ENCODE measurements around the gene SCFD2.

DNA sequence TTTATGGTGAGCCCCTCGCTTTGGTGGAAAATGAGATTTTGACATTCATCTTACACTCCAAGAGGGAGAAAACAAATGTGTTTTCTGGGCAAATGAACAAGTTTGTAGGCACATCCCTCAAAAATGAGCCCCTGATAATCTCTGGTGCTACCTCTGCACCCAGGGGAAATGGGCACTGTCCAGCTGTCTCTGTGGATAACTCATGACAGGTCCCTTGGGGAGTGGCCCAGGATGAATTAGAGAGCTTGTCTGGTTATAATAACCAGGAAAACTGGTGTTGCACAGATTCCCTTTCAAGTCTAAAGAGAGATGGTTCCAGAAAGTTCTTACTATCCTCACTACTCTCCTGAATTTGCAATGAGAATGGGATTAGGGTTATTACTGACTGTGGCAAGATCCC is 496.2 kb downstream of the SCFD2 start:
- TF ChIP-seq, protein P1, sequence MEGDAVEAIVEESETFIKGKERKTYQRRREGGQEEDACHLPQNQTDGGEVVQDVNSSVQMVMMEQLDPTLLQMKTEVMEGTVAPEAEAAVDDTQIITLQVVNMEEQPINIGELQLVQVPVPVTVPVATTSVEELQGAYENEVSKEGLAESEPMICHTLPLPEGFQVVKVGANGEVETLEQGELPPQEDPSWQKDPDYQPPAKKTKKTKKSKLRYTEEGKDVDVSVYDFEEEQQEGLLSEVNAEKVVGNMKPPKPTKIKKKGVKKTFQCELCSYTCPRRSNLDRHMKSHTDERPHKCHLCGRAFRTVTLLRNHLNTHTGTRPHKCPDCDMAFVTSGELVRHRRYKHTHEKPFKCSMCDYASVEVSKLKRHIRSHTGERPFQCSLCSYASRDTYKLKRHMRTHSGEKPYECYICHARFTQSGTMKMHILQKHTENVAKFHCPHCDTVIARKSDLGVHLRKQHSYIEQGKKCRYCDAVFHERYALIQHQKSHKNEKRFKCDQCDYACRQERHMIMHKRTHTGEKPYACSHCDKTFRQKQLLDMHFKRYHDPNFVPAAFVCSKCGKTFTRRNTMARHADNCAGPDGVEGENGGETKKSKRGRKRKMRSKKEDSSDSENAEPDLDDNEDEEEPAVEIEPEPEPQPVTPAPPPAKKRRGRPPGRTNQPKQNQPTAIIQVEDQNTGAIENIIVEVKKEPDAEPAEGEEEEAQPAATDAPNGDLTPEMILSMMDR (IDR thresholded peaks at IDR 0.05; ENCODE audit: extremely low read depth in 1 of 2, insufficient read depth in 1 of 2, low read depth in 1 of 2, low read length in 2 of 2), result no peak
- TF ChIP-seq POLR2A (IDR thresholded peaks at IDR 0.05; ENCODE audit: low read depth, low read length) (no peak), EZH2 (IDR thresholded peaks at IDR 0.05; ENCODE audit: borderline replicate concordance, low read depth, low read length, severe bottlenecking) (no peak)
